ENCODE measurements around the gene BAIAP2L1.

Gene BAIAP2L1

DNA sequence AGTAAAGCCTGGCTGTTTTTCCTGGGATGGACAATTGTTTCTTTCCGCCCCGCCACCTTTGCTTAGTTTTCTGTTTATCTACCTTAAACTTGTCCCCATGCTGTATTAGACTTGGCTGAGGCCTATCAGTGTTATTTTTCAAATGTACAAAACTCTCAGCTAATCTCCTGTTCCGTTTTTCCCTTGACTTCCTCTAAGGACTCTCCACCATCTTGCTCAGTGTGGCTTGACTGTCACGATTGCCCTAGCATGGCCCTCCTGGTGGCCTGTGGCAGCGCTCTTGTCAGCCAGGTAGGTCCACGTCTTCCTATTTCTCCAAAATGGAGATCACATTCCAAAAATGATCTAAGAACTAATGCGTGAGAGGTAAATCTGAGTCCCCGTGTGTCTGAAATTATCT, 36.7 kb downstream of the BAIAP2L1 start:
- H3K4me3 ChIP-seq (ENCODE audit: low read depth, low read length), result no peak overlapping the region
- TF ChIP-seq, protein P1, sequence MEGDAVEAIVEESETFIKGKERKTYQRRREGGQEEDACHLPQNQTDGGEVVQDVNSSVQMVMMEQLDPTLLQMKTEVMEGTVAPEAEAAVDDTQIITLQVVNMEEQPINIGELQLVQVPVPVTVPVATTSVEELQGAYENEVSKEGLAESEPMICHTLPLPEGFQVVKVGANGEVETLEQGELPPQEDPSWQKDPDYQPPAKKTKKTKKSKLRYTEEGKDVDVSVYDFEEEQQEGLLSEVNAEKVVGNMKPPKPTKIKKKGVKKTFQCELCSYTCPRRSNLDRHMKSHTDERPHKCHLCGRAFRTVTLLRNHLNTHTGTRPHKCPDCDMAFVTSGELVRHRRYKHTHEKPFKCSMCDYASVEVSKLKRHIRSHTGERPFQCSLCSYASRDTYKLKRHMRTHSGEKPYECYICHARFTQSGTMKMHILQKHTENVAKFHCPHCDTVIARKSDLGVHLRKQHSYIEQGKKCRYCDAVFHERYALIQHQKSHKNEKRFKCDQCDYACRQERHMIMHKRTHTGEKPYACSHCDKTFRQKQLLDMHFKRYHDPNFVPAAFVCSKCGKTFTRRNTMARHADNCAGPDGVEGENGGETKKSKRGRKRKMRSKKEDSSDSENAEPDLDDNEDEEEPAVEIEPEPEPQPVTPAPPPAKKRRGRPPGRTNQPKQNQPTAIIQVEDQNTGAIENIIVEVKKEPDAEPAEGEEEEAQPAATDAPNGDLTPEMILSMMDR (IDR thresholded peaks at IDR 0.05; ENCODE audit: low read depth, low read length), result no peak

DNA sequence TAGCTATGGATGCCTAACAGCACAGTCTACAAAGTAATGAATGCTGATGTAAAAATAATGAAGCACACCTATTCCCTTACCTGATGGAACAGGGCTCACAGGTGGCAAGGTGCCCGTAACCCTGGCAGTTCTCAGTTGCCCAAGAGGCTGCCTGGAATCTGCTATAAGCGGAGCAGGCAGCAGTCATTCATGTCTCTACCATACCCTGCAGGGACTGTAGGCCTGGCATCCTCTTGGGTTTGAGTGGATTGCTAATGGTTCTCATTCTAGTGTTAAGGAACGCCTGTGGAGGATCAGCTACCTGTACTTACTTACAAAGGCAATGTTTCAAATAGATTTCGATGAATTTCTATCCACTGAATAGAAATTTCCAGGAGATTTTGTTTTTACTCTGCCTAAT, 38.4 kb downstream of the BAIAP2L1 start:
- TF ChIP-seq, protein P1 (IDR thresholded peaks at IDR 0.05; ENCODE audit: low read depth, low read length), result no peak
- H3K4me3 ChIP-seq (ENCODE audit: low read depth, low read length), result no peak overlapping the region

DNA sequence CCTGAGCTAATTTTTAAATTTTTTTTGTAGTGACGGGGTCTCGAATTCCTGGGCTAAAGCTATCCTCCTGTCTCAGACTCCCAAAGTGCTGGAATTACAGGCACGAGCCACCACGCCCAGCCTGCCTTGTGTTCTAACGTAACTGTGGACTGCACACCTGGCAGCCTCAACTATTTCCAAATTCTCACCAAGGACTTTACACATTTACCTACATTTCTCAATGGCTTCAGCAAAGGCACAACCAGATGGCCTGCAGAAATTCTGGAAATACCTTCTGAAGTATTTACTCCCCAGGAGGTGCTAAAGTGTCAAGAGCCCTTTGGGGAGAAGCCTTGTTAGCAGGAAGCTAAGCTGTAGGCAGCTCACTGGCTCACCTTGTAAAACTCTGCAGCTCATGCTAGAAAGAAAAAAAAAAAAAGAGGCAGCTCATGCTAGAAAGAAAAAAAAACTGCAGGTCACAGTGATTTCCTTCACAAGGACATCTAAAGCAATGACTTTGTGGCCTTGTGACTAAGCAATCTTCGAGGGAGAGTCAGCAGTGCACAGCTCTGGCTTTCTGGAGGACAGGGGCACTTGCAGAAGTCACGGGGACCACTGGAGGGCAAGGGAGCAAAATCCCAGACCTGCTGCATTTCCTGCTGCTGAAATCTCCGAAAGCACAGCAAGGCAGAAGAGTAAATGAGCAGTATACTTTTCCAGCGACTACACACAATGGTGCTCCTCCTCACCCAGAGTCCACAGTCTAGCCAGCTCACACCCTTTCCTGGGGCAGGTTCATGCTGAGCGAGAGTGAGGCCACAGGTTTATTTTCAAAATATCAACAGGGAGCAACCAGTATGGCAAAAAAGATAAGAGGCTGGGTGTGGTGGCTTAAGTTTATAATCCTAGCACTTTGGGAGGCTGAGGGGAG, 40.4 kb downstream of the BAIAP2L1 start:
- TF ChIP-seq, protein P1 (IDR thresholded peaks at IDR 0.05; ENCODE audit: low read depth, low read length), result no peak
- no peak overlapping the region for H3K4me3 ChIP-seq (ENCODE audit: low read depth, low read length)

DNA sequence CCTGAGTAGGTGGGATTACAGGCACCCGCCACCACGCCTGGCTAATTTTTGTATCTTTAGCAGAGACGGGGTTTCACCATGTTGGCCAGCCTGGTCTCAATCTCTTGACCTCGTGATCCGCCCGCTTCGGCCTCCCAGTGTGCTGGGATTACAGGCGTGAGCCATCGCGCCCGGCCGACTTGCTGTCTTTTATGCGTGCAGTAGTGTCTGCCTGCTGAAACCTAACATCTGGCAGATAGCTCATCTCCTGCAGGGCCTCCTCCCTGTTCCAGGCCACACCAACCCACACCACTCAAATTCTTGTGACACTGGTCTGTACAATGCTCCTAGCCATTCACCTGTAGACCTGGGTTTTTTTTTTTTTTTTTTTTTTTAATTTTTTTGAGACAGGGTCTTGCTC, 41.5 kb downstream of the BAIAP2L1 start:
- TF ChIP-seq, protein P1 (IDR thresholded peaks at IDR 0.05; ENCODE audit: low read depth, low read length), result no peak
- no peak overlapping the region for H3K4me3 ChIP-seq (ENCODE audit: low read depth, low read length)

DNA sequence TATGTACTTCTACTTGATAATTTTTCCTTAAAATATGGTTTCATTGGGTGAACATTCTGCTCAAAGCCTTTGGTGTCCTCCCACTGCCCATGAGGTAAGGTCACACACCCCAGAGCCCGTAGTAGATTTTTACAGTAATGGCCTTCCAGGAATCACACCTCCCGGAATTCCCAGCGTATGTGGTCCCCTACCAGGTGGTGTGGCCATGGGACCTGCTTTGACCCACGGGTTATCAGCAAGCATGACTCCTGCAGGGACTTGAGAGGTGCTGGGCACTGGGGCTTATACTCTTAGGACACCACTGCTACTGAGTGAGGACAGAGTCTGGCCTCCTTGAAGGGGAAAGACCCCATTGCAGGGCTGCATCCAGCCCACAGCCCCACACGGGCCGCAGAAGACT, 42.2 kb downstream of the BAIAP2L1 start:
- H3K4me3 ChIP-seq (ENCODE audit: low read depth, low read length), result no peak overlapping the region
- TF ChIP-seq, protein P1 (IDR thresholded peaks at IDR 0.05; ENCODE audit: low read depth, low read length), result no peak

DNA sequence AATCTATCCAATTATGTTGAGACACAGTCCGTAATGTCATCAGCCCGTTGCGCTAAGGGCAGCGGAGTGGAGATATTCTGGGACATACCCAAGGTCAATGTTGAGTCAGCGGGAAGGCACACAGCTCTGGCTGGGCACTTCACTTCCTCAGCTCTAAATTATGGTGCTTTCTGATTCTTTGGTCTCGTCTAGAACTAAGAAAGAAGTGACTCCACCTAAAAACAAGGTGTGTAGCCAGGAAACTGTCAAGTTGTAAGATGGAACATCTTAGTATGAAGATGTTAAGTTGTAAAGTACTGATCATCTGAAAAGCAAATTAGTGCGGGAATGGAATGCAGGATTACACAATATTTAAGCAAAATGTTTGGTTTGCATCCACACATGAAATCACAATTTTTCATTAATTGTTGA, 43.1 kb downstream of the BAIAP2L1 start:
- TF ChIP-seq, protein P1 (IDR thresholded peaks at IDR 0.05; ENCODE audit: low read depth, low read length), result no peak
- H3K4me3 ChIP-seq (ENCODE audit: low read depth, low read length), result no peak overlapping the region

DNA sequence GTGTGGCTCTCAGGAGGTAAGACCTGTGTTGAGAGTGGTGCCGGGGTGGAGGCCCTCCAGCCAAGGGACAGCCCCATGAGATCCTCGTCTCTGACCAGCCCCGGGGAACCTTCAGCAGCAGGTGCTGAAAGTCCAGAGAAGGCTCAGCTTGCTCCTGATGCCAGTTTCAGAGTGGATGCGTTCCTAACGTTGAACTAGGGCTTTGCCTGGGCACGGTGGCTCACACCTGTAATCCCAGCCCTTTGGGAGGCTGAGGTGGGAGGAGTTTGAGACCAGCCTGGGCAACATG, 45.7 kb downstream of the BAIAP2L1 start:
- no peak overlapping the region for H3K4me3 ChIP-seq (ENCODE audit: low read depth, low read length)
- TF ChIP-seq, protein P1 (IDR thresholded peaks at IDR 0.05; ENCODE audit: low read depth, low read length), result no peak

Measured in WI38 (cell line).